ENCODE data around the gene MYH1. TPM values are rescaled to one million over a fixed set of nuclear protein-coding genes. Genes with fewer than 3 reads are reported as not detected.

MYH1 gene
- total RNA-seq, 1 experiment from 2014 or later: not detected

- DNase-seq (ENCODE audit: extremely low read depth, low read depth): no peak
Measured at GRCh38 chr17:10492004-10492403, 26.3 kb downstream of the MYH1 start.

- no peak for DNase-seq (ENCODE audit: extremely low read depth, low read depth)
Measured at GRCh38 chr17:10482252-10482651, 36.1 kb downstream of the MYH1 start.

- no peak for DNase-seq (ENCODE audit: extremely low read depth, low read depth)
Measured at GRCh38 chr17:10477701-10478100, 40.6 kb downstream of the MYH1 start.

- DNase-seq (ENCODE audit: extremely low read depth, low read depth): no peak
Measured at GRCh38 chr17:10474536-10474935, 43.8 kb downstream of the MYH1 start.

GRCh38 chr17:10471858-10472257, 46.5 kb downstream of the MYH1 start:
- peak; percentile 38 for DNase-seq (ENCODE audit: extremely low read depth, low read depth)

- no peak for DNase-seq (ENCODE audit: extremely low read depth, low read depth)
Measured at GRCh38 chr17:10469459-10469858, 48.9 kb downstream of the MYH1 start, which contains the start of gene MYH4. Gene MYH4 (minus strand): TSS chr17:10469559. CDS start chr17:10466745, 2,814 bp downstream.

- DNase-seq (ENCODE audit: extremely low read depth, low read depth): no peak
Measured at GRCh38 chr17:10463402-10463801, 54.9 kb downstream of the MYH1 start.

GRCh38 chr17:10460062-10460461, 58.3 kb downstream of the MYH1 start:
- no peak for DNase-seq (ENCODE audit: extremely low read depth, low read depth)

GRCh38 chr17:10458701-10459100, 59.6 kb downstream of the MYH1 start:
- no peak for DNase-seq (ENCODE audit: extremely low read depth, low read depth)

GRCh38 chr17:10457952-10458351, 60.4 kb downstream of the MYH1 start:
- DNase-seq (ENCODE audit: extremely low read depth, low read depth): no peak

GRCh38 chr17:10447026-10447931, 71.1 kb downstream of the MYH1 start:
- DNase-seq (ENCODE audit: extremely low read depth, low read depth): no peak

Other genes with a start within 250 kb of the MYH1 start
- gene MYH13, start 145.5 kb downstream of the MYH1 start, total RNA-seq (2014; rRNA removed; shearing (Covaris generic)): not detected in 2 replicates
- gene MYH8, start 96.6 kb downstream of the MYH1 start, total RNA-seq (2014; rRNA removed; shearing (Covaris generic)): not detected in 2 replicates
- not detected in 2 replicates for gene MYH4, start 49.0 kb downstream of the MYH1 start, total RNA-seq (2014; rRNA removed; shearing (Covaris generic))
- gene MYH2, start 31.1 kb upstream of the MYH1 start, total RNA-seq (2014; rRNA removed; shearing (Covaris generic)): not detected in 2 replicates
- gene MYH3, start 138.8 kb upstream of the MYH1 start, total RNA-seq (2014; rRNA removed; shearing (Covaris generic)): 0.06 and 0.40 TPM in 2 replicates
- gene SCO1, start 179.0 kb upstream of the MYH1 start, total RNA-seq (2014; rRNA removed; shearing (Covaris generic)): 51.1 and 62.8 TPM in 2 replicates
- gene ADPRM, start 179.1 kb upstream of the MYH1 start, total RNA-seq (2014; rRNA removed; shearing (Covaris generic)): 30.5 and 32.8 TPM in 2 replicates
- 0.05 TPM in 1 of 2 replicates, not detected in the other for gene TMEM220, start 211.5 kb upstream of the MYH1 start, total RNA-seq (2014; rRNA removed; shearing (Covaris generic))